Measurements from ENCODE around the gene NXF2.

DNA sequence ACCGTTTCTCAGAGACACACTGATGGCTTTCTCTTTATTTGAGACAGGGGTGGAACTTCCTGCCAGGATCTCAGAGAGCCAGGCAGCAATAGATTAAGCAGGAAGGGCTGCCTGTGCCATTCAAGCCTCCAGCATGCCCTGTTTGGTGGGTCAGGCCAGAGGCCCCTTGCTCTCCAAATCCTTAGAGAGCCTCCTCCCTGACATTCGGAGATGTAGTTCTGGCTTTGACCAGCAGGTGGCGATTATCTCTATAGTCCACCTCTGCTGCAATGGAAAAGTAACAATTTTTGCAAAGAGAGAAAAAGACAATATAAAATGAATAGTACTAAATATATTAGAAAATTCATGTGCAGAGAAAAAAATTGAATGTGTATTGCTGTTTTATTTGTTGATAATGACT is 98.9 kb downstream of the NXF2 start:
- no peak for TF ChIP-seq RFX5 (IDR thresholded peaks at IDR 0.05; ENCODE audit: low read length)
- TF ChIP-seq, protein P1, sequence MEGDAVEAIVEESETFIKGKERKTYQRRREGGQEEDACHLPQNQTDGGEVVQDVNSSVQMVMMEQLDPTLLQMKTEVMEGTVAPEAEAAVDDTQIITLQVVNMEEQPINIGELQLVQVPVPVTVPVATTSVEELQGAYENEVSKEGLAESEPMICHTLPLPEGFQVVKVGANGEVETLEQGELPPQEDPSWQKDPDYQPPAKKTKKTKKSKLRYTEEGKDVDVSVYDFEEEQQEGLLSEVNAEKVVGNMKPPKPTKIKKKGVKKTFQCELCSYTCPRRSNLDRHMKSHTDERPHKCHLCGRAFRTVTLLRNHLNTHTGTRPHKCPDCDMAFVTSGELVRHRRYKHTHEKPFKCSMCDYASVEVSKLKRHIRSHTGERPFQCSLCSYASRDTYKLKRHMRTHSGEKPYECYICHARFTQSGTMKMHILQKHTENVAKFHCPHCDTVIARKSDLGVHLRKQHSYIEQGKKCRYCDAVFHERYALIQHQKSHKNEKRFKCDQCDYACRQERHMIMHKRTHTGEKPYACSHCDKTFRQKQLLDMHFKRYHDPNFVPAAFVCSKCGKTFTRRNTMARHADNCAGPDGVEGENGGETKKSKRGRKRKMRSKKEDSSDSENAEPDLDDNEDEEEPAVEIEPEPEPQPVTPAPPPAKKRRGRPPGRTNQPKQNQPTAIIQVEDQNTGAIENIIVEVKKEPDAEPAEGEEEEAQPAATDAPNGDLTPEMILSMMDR (IDR thresholded peaks at IDR 0.05): peak; percentile 79
- TF ChIP-seq, protein P2, sequence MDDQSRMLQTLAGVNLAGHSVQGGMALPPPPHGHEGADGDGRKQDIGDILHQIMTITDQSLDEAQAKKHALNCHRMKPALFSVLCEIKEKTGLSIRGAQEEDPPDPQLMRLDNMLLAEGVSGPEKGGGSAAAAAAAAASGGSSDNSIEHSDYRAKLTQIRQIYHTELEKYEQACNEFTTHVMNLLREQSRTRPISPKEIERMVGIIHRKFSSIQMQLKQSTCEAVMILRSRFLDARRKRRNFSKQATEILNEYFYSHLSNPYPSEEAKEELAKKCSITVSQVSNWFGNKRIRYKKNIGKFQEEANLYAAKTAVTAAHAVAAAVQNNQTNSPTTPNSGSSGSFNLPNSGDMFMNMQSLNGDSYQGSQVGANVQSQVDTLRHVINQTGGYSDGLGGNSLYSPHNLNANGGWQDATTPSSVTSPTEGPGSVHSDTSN (IDR thresholded peaks at IDR 0.05): no peak
- TF ChIP-seq JUND (IDR thresholded peaks at IDR 0.05): no peak

Data from SK-N-SH (cell line).